GM21515 (cell line): ENCODE results near the gene SLC9A1.

Source experiments
- ATAC-seq: cut with Tn5 transposase; IDR thresholded peaks from one replicate; pipeline ENCODE4 v1.9.1; 2021; ENCODE audit not compliant: unreplicated experiment

Gene SLC9A1

GRCh38 chr1:27077968-27078367 is 77.0 kb downstream of the SLC9A1 start:
- ATAC-seq: no peak

GRCh38 chr1:27076803-27077202 is 78.1 kb downstream of the SLC9A1 start:
- no peak for ATAC-seq

DNA sequence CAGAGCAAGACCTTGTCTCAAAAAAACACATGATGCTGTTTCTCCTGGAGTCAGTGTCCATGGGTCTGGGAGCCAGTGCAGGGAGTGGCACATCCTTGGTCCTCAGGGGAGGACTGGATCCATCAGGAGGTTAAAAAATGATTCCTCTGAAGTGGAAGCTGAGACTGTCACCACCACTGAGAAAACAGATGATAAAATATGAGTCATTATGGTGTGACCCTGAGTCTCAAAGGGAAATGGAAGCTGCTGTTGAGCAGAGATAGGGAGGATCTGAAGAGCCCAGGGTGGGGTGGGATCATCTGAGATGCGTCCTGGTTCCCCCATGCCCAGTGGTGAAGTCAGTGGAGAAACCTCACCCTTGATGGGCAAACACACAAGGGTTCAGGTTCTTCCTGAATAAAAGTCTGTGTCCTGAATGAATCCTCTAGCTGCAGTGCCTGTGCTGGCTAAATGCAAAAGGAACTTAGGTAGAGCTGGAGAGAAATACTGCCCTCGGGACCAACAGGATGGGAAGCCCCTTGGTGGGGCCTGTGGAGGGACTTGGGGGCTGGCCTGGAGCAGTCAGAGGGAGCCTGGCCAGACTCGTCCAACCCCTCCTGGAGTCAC is 80.6 kb downstream of the SLC9A1 start:
- ATAC-seq: no peak

DNA sequence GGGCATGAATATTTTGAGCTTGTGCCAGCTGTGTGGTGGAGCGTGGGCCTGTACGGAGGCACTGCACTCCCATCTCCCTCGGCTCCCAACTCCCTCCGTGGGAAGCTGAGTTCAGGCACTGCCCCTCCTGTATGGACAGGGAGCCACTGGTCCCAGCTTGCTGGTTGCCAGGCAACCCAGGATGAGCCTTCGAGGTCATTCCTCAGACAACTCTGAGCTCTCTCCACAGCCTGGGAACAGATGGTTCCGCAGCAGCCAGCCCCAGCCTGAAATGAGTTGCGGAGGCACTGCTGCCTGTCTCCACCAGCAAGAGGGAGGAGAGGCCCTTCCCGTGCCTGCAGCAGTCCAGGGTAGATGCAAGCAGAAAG is 83.9 kb downstream of the SLC9A1 start:
- no peak for ATAC-seq

- no peak for ATAC-seq
Measured at GRCh38 chr1:27070390-27071048, 84.4 kb downstream of the SLC9A1 start.

- ATAC-seq: no peak
Measured at GRCh38 chr1:27068922-27069321, 86.0 kb downstream of the SLC9A1 start.

DNA sequence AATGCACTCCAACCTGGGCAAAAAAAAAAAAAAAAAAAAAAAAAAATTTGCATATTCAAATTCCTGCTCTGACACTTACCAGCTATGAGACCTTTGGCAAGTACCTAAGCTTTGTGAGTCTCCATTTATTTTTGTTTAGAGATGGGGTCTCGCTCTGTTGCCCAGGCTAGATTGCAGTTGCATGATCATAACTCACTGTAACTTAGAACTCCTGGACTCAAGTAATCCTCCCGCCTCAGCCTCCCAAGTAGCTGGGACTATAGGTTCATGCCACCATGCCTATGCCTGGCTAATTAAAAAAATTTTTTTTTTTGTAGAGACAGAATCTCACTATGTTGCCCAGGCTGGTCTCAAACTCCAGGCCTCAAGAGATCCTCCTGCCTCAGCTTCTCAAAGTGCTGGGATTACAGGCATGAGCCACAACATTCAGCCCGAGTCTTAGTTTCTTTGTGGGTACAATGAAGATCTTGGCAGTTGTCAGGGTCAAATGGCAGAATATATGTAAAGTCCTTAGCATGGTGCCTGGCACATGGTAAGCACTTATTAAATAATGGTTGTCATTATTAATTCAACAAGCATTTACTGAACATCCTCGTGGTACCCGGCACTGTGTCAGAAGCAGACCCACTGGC is 88.8 kb downstream of the SLC9A1 start:
- ATAC-seq: no peak

DNA sequence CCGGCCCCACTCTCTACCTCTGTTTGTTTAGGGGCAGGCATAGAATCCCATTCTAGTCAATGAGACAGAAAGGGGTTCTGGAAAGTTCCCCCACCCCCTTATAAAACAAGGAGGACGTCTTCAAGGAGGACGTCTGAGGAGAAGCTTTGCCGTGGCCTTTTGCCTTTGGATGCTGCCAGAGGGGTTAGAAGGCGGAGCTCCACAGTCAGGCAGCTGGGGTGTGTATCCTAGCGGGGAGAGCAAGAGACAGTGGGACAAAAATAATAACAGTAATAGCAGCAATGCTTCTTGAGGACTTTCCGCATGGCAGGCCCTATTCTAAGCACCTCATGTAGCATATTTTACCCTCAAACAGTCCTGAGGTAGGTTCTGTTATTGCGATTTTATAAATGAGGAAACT is 94.0 kb downstream of the SLC9A1 start:
- ATAC-seq: no peak

DNA sequence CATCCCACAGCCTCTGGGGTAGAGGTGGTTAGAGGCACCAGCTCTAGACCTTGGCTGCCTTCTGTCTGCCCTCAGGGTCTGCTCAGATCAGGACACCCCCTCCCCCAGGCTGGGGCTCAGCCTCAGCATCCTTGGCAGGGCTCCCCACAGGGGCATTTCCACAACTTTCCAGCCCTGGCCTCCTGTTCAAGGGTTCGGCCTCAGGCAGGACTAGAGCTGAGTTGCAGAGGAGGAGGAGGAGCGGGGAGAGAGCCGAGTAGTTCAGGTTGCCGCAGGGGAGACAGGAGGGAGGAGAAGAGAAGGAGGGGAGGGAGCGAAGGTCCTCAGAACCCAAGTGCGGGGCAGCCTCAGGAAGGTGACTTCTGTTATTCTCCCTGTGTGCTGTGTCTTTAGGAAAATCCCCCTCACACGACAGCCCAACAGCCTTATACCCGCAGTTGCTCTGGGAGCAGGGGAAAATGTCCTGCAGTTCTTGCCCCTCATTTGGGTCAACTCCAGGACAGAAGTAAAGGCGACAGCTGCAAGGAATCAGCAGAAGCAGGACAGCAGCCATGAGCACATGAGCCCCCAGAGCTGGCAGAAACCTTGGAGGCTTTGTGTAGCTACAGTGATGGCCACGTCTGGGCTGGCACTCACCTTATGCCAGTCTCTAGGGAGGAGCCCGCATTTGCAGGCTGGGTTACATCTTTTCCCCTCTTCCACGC is 95.8 kb downstream of the SLC9A1 start:
- ATAC-seq: no peak

- ATAC-seq: no peak
Measured at GRCh38 chr1:27057801-27058625, 96.9 kb downstream of the SLC9A1 start.

DNA sequence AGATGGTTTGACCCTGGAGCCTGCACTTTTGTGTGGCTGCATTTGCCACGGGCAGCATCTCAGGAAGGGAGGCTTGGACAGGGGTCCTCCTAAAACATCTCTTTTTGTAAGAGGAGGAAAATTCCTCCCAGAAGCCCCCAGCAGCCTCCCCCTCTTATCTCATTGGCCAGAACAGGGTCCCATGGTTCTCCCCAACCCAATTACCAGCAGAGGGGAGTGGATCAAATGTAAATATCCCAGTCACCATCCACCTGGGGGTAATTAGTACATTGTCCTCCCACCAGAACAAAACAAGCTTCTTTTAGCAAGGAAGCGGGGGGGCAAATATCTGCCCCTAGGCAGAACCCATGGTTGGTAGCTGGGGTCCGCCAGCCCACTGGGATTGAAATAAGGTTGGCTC is 97.5 kb downstream of the SLC9A1 start:
- ATAC-seq: no peak

- ATAC-seq: no peak
Measured at GRCh38 chr1:27053977-27054753, 100.8 kb downstream of the SLC9A1 start.

- no peak for ATAC-seq
Measured at GRCh38 chr1:27052527-27052926, 102.4 kb downstream of the SLC9A1 start.

DNA sequence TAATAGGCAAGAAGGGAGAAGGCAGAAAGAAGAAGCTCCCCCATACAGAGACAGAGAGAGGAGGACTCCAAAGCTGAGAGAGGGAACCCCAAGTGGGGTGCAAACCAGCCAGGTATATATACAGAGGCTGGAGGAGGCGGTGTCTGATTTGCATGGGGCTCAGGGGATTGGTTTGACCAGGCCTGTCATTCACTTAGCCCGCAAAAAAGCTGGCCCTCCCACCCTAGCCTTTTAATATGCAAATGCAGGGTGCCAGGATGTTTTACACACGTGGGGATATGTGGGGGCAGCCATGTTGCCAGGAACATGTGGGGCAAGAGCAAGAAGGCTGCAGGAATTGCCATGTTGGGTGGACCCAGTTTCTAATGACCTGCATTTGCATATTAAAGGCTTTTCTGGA is 105.3 kb downstream of the SLC9A1 start:
- ATAC-seq: no peak

DNA sequence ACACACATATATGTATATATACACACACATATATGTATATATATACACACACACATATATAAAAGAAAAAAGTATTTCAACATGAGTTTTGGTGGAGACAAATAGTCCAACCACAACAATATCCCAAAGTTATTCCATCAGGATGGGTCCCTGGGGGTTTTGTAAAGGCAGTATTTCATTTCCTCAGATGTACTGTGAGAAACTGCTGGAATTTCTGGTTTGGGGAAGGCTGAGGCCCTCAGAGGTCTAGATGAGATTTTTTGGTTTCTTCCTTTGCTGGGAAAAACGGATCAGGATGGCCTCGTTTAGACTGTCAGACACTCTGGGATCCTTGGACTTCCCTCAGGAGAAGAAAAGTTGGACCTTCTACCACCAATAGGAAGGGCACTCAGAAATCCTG is 105.8 kb downstream of the SLC9A1 start:
- no peak for ATAC-seq
